Neural crest cell (in vitro differentiated cells): Measurements from ENCODE around the gene PROK1. TPM values are rescaled to one million over a fixed set of nuclear protein-coding genes. Genes with fewer than 3 reads are reported as not detected.

Experiments
- DNase-seq: peaks from one replicate; pipeline ENCODE4 v3.0.0; 2021; ENCODE audit warnings: low read depth, mixed read lengths, low spot score
- H3K27ac Mint-ChIP-seq: one replicate; pipeline ENCODE4 v1.8.0; 2021; ENCODE audit warnings: mild to moderate bottlenecking, mixed read lengths; ENCODE audit not compliant: unreplicated experiment
- H3K27me3 Mint-ChIP-seq: 2 replicates; pipeline ENCODE4 v1.8.0; 2021; ENCODE audit warnings: low read depth, mild to moderate bottlenecking, mixed read lengths
- H3K36me3 Mint-ChIP-seq: 2 replicates; pipeline ENCODE4 v1.8.0; 2021; ENCODE audit warnings: low read depth, mild to moderate bottlenecking, mixed read lengths
- H3K4me1 Mint-ChIP-seq: 2 replicates; pipeline ENCODE4 v1.8.0; 2021; ENCODE audit warnings: mixed read lengths
- H3K4me3 Mint-ChIP-seq: one replicate; pipeline ENCODE4 v1.8.0; 2021; ENCODE audit warnings: mild to moderate bottlenecking, mixed read lengths
- H3K9me3 Mint-ChIP-seq: 2 replicates; pipeline ENCODE4 v1.8.0; 2021; ENCODE audit warnings: mixed read lengths
- CTCF ChIP-seq: fragments of 200-600 bp; sonication (generic); conservative IDR thresholded peaks from 2 replicates; pipeline ENCODE4 v1.5.0; 2021; ENCODE audit warnings: antibody characterized with exemption, mild to moderate bottlenecking
- total RNA-seq: library from RNA; stranded (reverse); gene quantifications from 2 replicates; pipeline ENCODE4 v1.2.1, GENCODE V29; 2021

PROK1 gene
- total RNA-seq, 1 donor from 2014 or later, result not detected

- H3K27ac Mint-ChIP-seq, result no peak overlapping the region
- H3K36me3 Mint-ChIP-seq, result no peaks in the 10 kb centered on the region
- peaks cover 41% of the 10 kb centered on the region for H3K27me3 Mint-ChIP-seq
- no peak for TF ChIP-seq CTCF
- H3K4me3 Mint-ChIP-seq, result no peak overlapping the region
- H3K9me3 Mint-ChIP-seq, result no peaks in the 10 kb centered on the region
- DNase-seq, result no peak
- H3K4me1 Mint-ChIP-seq, result no peaks in the 10 kb centered on the region
Observed at GRCh38 chr1:110449661-110450651, 993 bp upstream of the PROK1 start.

GRCh38 chr1:110452330-110452729, 1.4 kb downstream of the PROK1 start:
- Mint-ChIP-seq H3K4me3 (no peak overlapping the region), H3K4me1 (no peaks in the 10 kb centered on the region), H3K27me3 (peaks cover 42% of the 10 kb centered on the region), H3K36me3 (no peaks in the 10 kb centered on the region), H3K27ac (no peak overlapping the region), H3K9me3 (no peaks in the 10 kb centered on the region)
- TF ChIP-seq CTCF, result no peak
- no peak for DNase-seq

DNA sequence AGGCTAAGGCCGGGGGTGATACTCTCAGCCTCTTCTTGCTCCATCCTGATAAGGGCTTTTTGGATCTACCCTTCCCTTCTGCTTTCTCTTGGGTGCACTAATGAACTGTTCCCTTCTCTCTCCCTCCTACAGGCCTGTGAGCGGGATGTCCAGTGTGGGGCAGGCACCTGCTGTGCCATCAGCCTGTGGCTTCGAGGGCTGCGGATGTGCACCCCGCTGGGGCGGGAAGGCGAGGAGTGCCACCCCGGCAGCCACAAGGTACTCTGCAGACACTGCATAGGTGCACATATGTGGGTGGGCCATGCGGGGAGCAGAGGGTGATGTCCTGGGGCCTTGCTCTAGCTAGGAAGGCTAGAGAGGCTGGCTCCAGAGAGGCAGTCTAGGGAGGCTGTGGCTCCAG, 2.9 kb downstream of the PROK1 start:
- Mint-ChIP-seq H3K27ac (no peak overlapping the region), H3K36me3 (no peaks in the 10 kb centered on the region), H3K4me3 (no peak overlapping the region), H3K4me1 (no peaks in the 10 kb centered on the region), H3K27me3 (peaks cover 34% of the 10 kb centered on the region), H3K9me3 (no peaks in the 10 kb centered on the region)
- DNase-seq, result no peak
- no peak for TF ChIP-seq CTCF

DNA sequence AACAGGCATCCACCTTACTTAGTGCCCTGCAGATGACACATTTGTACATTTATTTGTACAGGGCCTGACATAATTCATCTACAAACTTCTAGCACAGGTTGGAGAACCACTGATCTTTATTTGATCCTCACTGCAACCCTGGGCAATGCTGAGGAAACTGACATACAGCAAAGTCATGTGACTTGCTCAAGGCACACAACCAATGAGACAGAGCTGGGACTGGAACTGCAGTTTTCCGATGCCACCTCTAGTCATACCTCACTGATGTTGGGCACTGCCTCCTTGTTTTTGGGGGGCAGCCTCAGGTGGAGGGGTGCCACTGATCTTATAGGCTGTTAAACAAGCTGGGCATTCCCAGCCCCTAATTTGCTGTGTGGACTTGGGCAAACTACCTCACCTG, 3.4 kb downstream of the PROK1 start:
- Mint-ChIP-seq H3K27me3 (peaks cover 30% of the 10 kb centered on the region), H3K36me3 (no peaks in the 10 kb centered on the region)

GRCh38 chr1:110455151-110455550, 4.2 kb downstream of the PROK1 start:
- TF ChIP-seq CTCF, result no peak
- H3K9me3 Mint-ChIP-seq, result no peaks in the 10 kb centered on the region
- no peak for DNase-seq
- H3K27me3 Mint-ChIP-seq, result peaks cover 25% of the 10 kb centered on the region
- H3K27ac Mint-ChIP-seq, result peak overlapping the region; percentile 75
- H3K4me1 Mint-ChIP-seq, result no peaks in the 10 kb centered on the region
- H3K4me3 Mint-ChIP-seq, result no peak overlapping the region
- H3K36me3 Mint-ChIP-seq, result no peaks in the 10 kb centered on the region

More for the DNA sequence above, 3.4 kb downstream of the PROK1 start:
- Mint-ChIP-seq H3K4me3 (no peak overlapping the region), H3K9me3 (no peaks in the 10 kb centered on the region), H3K4me1 (no peaks in the 10 kb centered on the region), H3K27ac (no peak overlapping the region)
- TF ChIP-seq CTCF, result no peak
- no peak for DNase-seq
